Measurements from ENCODE around the gene TEX48.

Gene TEX48

GRCh38 chr9:114693248-114693855 lies 11.4 kb upstream of the TEX48 start:
- no peak for DNase-seq (ENCODE audit: low read depth)

- DNase-seq (ENCODE audit: low read depth), result no peak
These were observed 9.9 kb upstream of the TEX48 start for GRCh38 chr9:114691956-114692295.

- DNase-seq (ENCODE audit: low read depth), result peak; percentile 80
These were observed 9.3 kb upstream of the TEX48 start for GRCh38 chr9:114691046-114691955.

GRCh38 chr9:114690308-114690707 lies 8.3 kb upstream of the TEX48 start:
- DNase-seq (ENCODE audit: low read depth), result no peak

GRCh38 chr9:114689813-114690212 lies 7.8 kb upstream of the TEX48 start:
- no peak for DNase-seq (ENCODE audit: low read depth)

GRCh38 chr9:114688909-114689610 lies 7.1 kb upstream of the TEX48 start:
- no peak for DNase-seq (ENCODE audit: low read depth)

- no peak for DNase-seq (ENCODE audit: low read depth)
These were observed 6.4 kb upstream of the TEX48 start for GRCh38 chr9:114688379-114688778.

GRCh38 chr9:114687034-114687433 lies 5.0 kb upstream of the TEX48 start:
- DNase-seq (ENCODE audit: low read depth), result no peak

- DNase-seq (ENCODE audit: low read depth), result no peak
These were observed 4.0 kb upstream of the TEX48 start for GRCh38 chr9:114685951-114686350.

GRCh38 chr9:114684036-114684435 lies 2.0 kb upstream of the TEX48 start:
- DNase-seq (ENCODE audit: low read depth), result no peak

GRCh38 chr9:114682846-114683245 lies 854 bp upstream of the TEX48 start:
- DNase-seq (ENCODE audit: low read depth), result no peak

- DNase-seq (ENCODE audit: low read depth), result no peak
These were observed 1.6 kb downstream of the TEX48 start for GRCh38 chr9:114680259-114681001.

GRCh38 chr9:114678795-114679194 lies 3.2 kb downstream of the TEX48 start:
- DNase-seq (ENCODE audit: low read depth), result no peak

GRCh38 chr9:114678130-114678529 lies 3.9 kb downstream of the TEX48 start:
- no peak for DNase-seq (ENCODE audit: low read depth)

- DNase-seq (ENCODE audit: low read depth), result peak; percentile 99
These were observed 4.6 kb downstream of the TEX48 start for GRCh38 chr9:114677418-114677817.

- no peak for DNase-seq (ENCODE audit: low read depth)
These were observed 5.1 kb downstream of the TEX48 start for GRCh38 chr9:114676901-114677300.

- DNase-seq (ENCODE audit: low read depth), result peak; percentile 52
These were observed 7.0 kb downstream of the TEX48 start for GRCh38 chr9:114674798-114675540.

- no peak for DNase-seq (ENCODE audit: low read depth)
These were observed 7.8 kb downstream of the TEX48 start for GRCh38 chr9:114674076-114674797.

GRCh38 chr9:114671605-114672004 lies 10.4 kb downstream of the TEX48 start:
- no peak for DNase-seq (ENCODE audit: low read depth)

GRCh38 chr9:114669961-114670360 lies 12.0 kb downstream of the TEX48 start:
- no peak for DNase-seq (ENCODE audit: low read depth)

- peak; percentile 25 for DNase-seq (ENCODE audit: low read depth)
These were observed 13.8 kb downstream of the TEX48 start for GRCh38 chr9:114668146-114668545.
